GM18511 (cell line): ENCODE data around the gene GABBR1.

ENCODE experiments used
- ATAC-seq: cut with Tn5 transposase; IDR thresholded peaks from one replicate; pipeline ENCODE4 v1.9.1; 2021; ENCODE audit warnings: mild to moderate bottlenecking, moderate library complexity; ENCODE audit not compliant: unreplicated experiment

The GABBR1 gene

GRCh38 chr6:29625337-29625930 is 7.5 kb downstream of the GABBR1 start:
- ATAC-seq, result no peak

GRCh38 chr6:29624520-29624961 is 8.4 kb downstream of the GABBR1 start:
- no peak for ATAC-seq

GRCh38 chr6:29620630-29621029 is 12.4 kb downstream of the GABBR1 start:
- ATAC-seq, result no peak

GRCh38 chr6:29619578-29620160 is 13.3 kb downstream of the GABBR1 start:
- ATAC-seq, result no peak

GRCh38 chr6:29617782-29618554 is 15.0 kb downstream of the GABBR1 start:
- ATAC-seq, result no peak

- ATAC-seq, result no peak
Observed at GRCh38 chr6:29611426-29611825, 21.6 kb downstream of the GABBR1 start.

- ATAC-seq, result no peak
Observed at GRCh38 chr6:29610540-29610939, 22.4 kb downstream of the GABBR1 start.

- no peak for ATAC-seq
Observed at GRCh38 chr6:29608131-29608530, 24.9 kb downstream of the GABBR1 start.

GRCh38 chr6:29603930-29604329 is 29.1 kb downstream of the GABBR1 start:
- no peak for ATAC-seq

- no peak for ATAC-seq
Observed at GRCh38 chr6:29603456-29603855, 29.5 kb downstream of the GABBR1 start.

GRCh38 chr6:29602564-29603361 is 30.2 kb downstream of the GABBR1 start:
- ATAC-seq, result no peak

- ATAC-seq, result no peak
Observed at GRCh38 chr6:29598172-29598747, 34.7 kb downstream of the GABBR1 start.

- no peak for ATAC-seq
Observed at GRCh38 chr6:29597184-29597583, 35.8 kb downstream of the GABBR1 start.

GRCh38 chr6:29596381-29596900 is 36.5 kb downstream of the GABBR1 start:
- no peak for ATAC-seq

- ATAC-seq, result no peak
Observed at GRCh38 chr6:29593199-29593855, 39.7 kb downstream of the GABBR1 start.

- no peak for ATAC-seq
Observed at GRCh38 chr6:29591677-29592076, 41.3 kb downstream of the GABBR1 start.

- ATAC-seq, result no peak
Observed at GRCh38 chr6:29590218-29590808, 42.7 kb downstream of the GABBR1 start.

- ATAC-seq, result no peak
Observed at GRCh38 chr6:29589423-29590048, 43.4 kb downstream of the GABBR1 start.

- ATAC-seq, result no peak
Observed at GRCh38 chr6:29584821-29585220, 48.2 kb downstream of the GABBR1 start, which contains the start of gene OR2H2. OR2H2 (plus strand) TSS chr6:29585121; CDS start chr6:29587945, 2,824 bp downstream.
